K562 (cell line): ENCODE data around the gene METTL25B. TPM values are rescaled to one million over a fixed set of nuclear protein-coding genes. Genes with fewer than 3 reads are reported as not detected.

Source experiments
- ATAC-seq: fragments of 200-7000 bp; cut with Tn5 transposase; 3 replicates; pipeline ENCODE4 v1.9.1; 2020; ENCODE audit warnings: moderate library complexity
- BruUV-seq: library from RNA; stranded (reverse); fragments of 400-500 nt; replicated peaks from 2 replicates; lab custom pipeline; 2021; lab: Mats Ljungman, UMichigan
- CTCF ChIA-PET: fragments of 300-600 bp; formaldehyde crosslinking; extraction: SDS; loops from one replicate; lab custom pipeline; 2021; ENCODE audit warnings: low intra/inter-chr PET ratio; lab: Yijun Ruan, JAX
- POLR2A ChIA-PET: fragments of 300-600, 350-650 bp; sonication (Branson Sonifier 250); formaldehyde crosslinking; extraction: SDS; loops from one replicate; lab custom pipeline; 2021; ENCODE audit warnings: antibody characterized with exemption, inconsistent platforms; lab: Yijun Ruan, JAX
- DNase-seq, 4 experiments: peaks; one replicate each; pipeline versions ENCODE4 v3.0.0 to v3.0.0-alpha.2; 2011 to 2018; ENCODE audit warnings: low spot score in 3 of 4, mixed read lengths in 3 of 4; ENCODE audit errors: extremely low read depth in 1 of 4
- FAIRE-seq: peaks from 2 replicates; lab custom pipeline; 2011; peaks lifted over from hg19 to GRCh38; lab: Jason Lieb, UNC
- H2AFZ ChIP-seq: 2 replicates; pipeline ENCODE4 v1.6.0; 2011; ENCODE audit warnings: low read depth, low read length, control low read depth, inconsistent platforms
- H3K27ac ChIP-seq: fragments of 200-600 bp; 3 replicates; pipeline ENCODE4 v1.8.0; 2011; ENCODE audit warnings: low read depth, mild to moderate bottlenecking, control low read depth, inconsistent platforms, low read length, moderate library complexity, mixed read lengths; ENCODE audit errors: extremely low read depth
- H3K27me3 ChIP-seq, 2 experiments: fragments of 300-600 bp in 1 of 2; 2 replicates in 1 of 2; 3 replicates in 1 of 2; pipeline versions ENCODE4 v1.6.0 to v1.8.0; 2011; ENCODE audit warnings: inconsistent platforms in 2 of 2, low read length in 2 of 2, mild to moderate bottlenecking in 1 of 2, mixed read lengths in 1 of 2, moderate library complexity in 1 of 2; ENCODE audit not compliant: control insufficient read depth in 2 of 2, insufficient read depth in 2 of 2
- H3K36me3 ChIP-seq: fragments of 300-600 bp; 3 replicates; pipeline ENCODE4 v1.8.0; 2011; ENCODE audit warnings: mild to moderate bottlenecking, low read length, inconsistent platforms; ENCODE audit not compliant: control insufficient read depth, insufficient read depth
- H3K4me1 ChIP-seq, 2 experiments: fragments of 200-600 bp in 1 of 2; replicated peaks in 1 of 2; 2 replicates in 1 of 2; 3 replicates in 1 of 2; pipeline versions ENCODE4 v1.5.1 to v1.8.0; 2011; ENCODE audit warnings: inconsistent platforms in 2 of 2, low read length in 2 of 2, mild to moderate bottlenecking in 1 of 2, mixed read lengths in 1 of 2, moderate library complexity in 1 of 2; ENCODE audit not compliant: control insufficient read depth in 2 of 2, insufficient read depth in 2 of 2
- H3K4me2 ChIP-seq: 2 replicates; pipeline ENCODE4 v1.6.1; 2011; ENCODE audit warnings: low read length, control low read depth, inconsistent platforms, mixed read lengths; ENCODE audit not compliant: insufficient read depth
- H3K4me3 ChIP-seq: fragments of 200-600 bp; sonication (generic), shearing (Covaris generic); 2 replicates; pipeline ENCODE4 v1.5.1; 2016; ENCODE audit warnings: control low read depth, inconsistent platforms
- H3K79me2 ChIP-seq: fragments of 200-600 bp; 3 replicates; pipeline ENCODE4 v1.8.0; 2011; ENCODE audit warnings: low read length, inconsistent platforms; ENCODE audit not compliant: control insufficient read depth, insufficient read depth
- H3K9ac ChIP-seq, 2 experiments: 2 replicates each; pipeline versions ENCODE4 v1.6.0 to v1.6.1; 2011; ENCODE audit warnings: low read depth in 2 of 2, low read length in 2 of 2, control low read depth in 1 of 2, inconsistent platforms in 1 of 2, mild to moderate bottlenecking in 1 of 2, mixed read lengths in 1 of 2; ENCODE audit not compliant: insufficient read depth in 1 of 2
- H3K9me1 ChIP-seq: one replicate; pipeline ENCODE4 v1.6.0; 2011; ENCODE audit warnings: inconsistent platforms, mild to moderate bottlenecking, low read length, moderate library complexity; ENCODE audit not compliant: control insufficient read depth, insufficient read depth
- H3K9me3 ChIP-seq: replicated peaks from 2 replicates; pipeline ENCODE4 v1.5.1; 2011; ENCODE audit warnings: low read depth, low read length, inconsistent platforms; ENCODE audit not compliant: control insufficient read depth, insufficient read depth
- H4K20me1 ChIP-seq: replicated peaks from 2 replicates; pipeline ENCODE4 v1.6.1; 2011; ENCODE audit warnings: low read length, inconsistent platforms, mixed read lengths; ENCODE audit not compliant: control insufficient read depth, insufficient read depth
- CTCF ChIP-seq, 3 experiments: IDR thresholded peaks in 2 of 3; conservative IDR thresholded peaks in 1 of 3; 2 replicates each; pipeline ENCODE4 v1.5.1; 2011 to 2012; ENCODE audit warnings: low read length in 3 of 3, mild to moderate bottlenecking in 3 of 3, control low read depth in 2 of 3, improper control_type of control experiment in 1 of 3, inconsistent platforms in 1 of 3, low read depth in 1 of 3, mixed read lengths in 1 of 3, moderate library complexity in 1 of 3; ENCODE audit not compliant: insufficient read depth in 2 of 3
- CXXC5 ChIP-seq: fragments of 250-450 bp; sonication (Bioruptor Pico); IDR thresholded peaks from 2 replicates; pipeline ENCODE4 v1.8.0; 2022; ENCODE audit warnings: inconsistent platforms, mild to moderate bottlenecking, moderate library complexity
- GABPB1 ChIP-seq: sonication (generic); formaldehyde crosslinking; IDR thresholded peaks from 2 replicates; pipeline ENCODE4 v1.8.0; 2022; ENCODE audit warnings: mild to moderate bottlenecking, missing genetic modification reagents
- GTF2E2 ChIP-seq: fragments of 200-800 bp; sonication (Bioruptor generic); IDR thresholded peaks from 2 replicates; pipeline ENCODE4 v1.6.1; 2016; ENCODE audit warnings: missing genetic modification characterization, missing compliant biosample characterization
- HEY1 ChIP-seq: fragments of 250-450 bp; sonication (Bioruptor Pico); IDR thresholded peaks from 2 replicates; pipeline ENCODE4 v1.5.0; 2020; ENCODE audit warnings: mild to moderate bottlenecking, moderate library complexity, borderline replicate concordance
- HOMEZ ChIP-seq: fragments of 250-450 bp; sonication (Bioruptor Pico); IDR thresholded peaks from 2 replicates; pipeline ENCODE4 v1.4.0; 2020; ENCODE audit warnings: mild to moderate bottlenecking, moderate library complexity
- JUN ChIP-seq, 2 experiments: sonication (generic) in 1 of 2; formaldehyde crosslinking in 1 of 2; IDR thresholded peaks; 2 replicates each; pipeline versions ENCODE4 v1.6.1 to v1.8.0; 2012 to 2022; ENCODE audit warnings: borderline replicate concordance in 2 of 2, mild to moderate bottlenecking in 2 of 2, improper control_type of control experiment in 1 of 2, low read depth in 1 of 2, low read length in 1 of 2, missing genetic modification reagents in 1 of 2
- MAZ ChIP-seq, 2 experiments: fragments of 450-650 bp in 1 of 2; sonication (generic) in 1 of 2; formaldehyde crosslinking; IDR thresholded peaks in 1 of 2; conservative IDR thresholded peaks in 1 of 2; 2 replicates each; pipeline versions ENCODE4 v1.4.0 to v1.5.0; 2020; ENCODE audit warnings: mild to moderate bottlenecking in 1 of 2, missing genetic modification reagents in 1 of 2
- NFRKB ChIP-seq: fragments of 450-650 bp; IDR thresholded peaks from 2 replicates; pipeline ENCODE4 v1.6.1; 2016; ENCODE audit warnings: low read depth
- NUFIP1 ChIP-seq: fragments of 450-650 bp; IDR thresholded peaks from 2 replicates; pipeline ENCODE4 v1.6.1; 2018; ENCODE audit not compliant: partially characterized antibody
- RBFOX2 ChIP-seq: fragments of 200-400 bp; formaldehyde crosslinking; IDR thresholded peaks from 2 replicates; pipeline ENCODE4 v1.6.1; 2017; ENCODE audit warnings: low read depth, mild to moderate bottlenecking, low read length, moderate library complexity
- SIN3A ChIP-seq, 2 experiments: fragments of 150-350 bp in 1 of 2; IDR thresholded peaks; 2 replicates each; pipeline ENCODE4 v1.6.1; 2011 to 2016; ENCODE audit warnings: borderline replicate concordance in 2 of 2, low read depth in 2 of 2, low read length in 2 of 2, mild to moderate bottlenecking in 2 of 2, moderate library complexity in 2 of 2; ENCODE audit not compliant: control insufficient read depth in 1 of 2
- ZNF124 ChIP-seq: sonication (generic); formaldehyde crosslinking; IDR thresholded peaks from 2 replicates; pipeline ENCODE4 v1.8.1; 2022; ENCODE audit warnings: missing genetic modification reagents
- ZNF766 ChIP-seq: fragments of 200-800 bp; sonication (Bioruptor generic); conservative IDR thresholded peaks from 2 replicates; pipeline ENCODE4 v1.6.1; 2016; ENCODE audit warnings: missing genetic modification characterization, missing compliant biosample characterization
- WGBS: fragments of 100-300 bp; shearing (Covaris generic); methylation state at CpG from one replicate; pipeline ENCODE4 v1.1.6; 2016; ENCODE audit warnings: low coverage, mixed read lengths; ENCODE audit not compliant: insufficient coverage; ENCODE audit errors: missing lambda C conversion rate; 5-methylcytosine and 5-hydroxymethylcytosine counted together
- in situ Hi-C: fragments of 300-500 bp; cut with MboI; formaldehyde crosslinking; loops from 4 replicates; pipeline ENCODE4 v1.15.0; 2018; ENCODE audit warnings: inconsistent platforms, mixed read lengths
- intact Hi-C: fragments of 100-400 bp; cut with micrococcal nuclease; formaldehyde crosslinking; loops from 2 replicates; pipeline ENCODE4 v1.14.2; 2022
- polyA plus RNA-seq, 8 experiments: library from polyadenylated mRNA; depleted of rRNA in 4 of 8; stranded (reverse) in 5 of 8; unstranded in 3 of 8; fragments of >200 nt; fragmentation: Nextera tagmentation in 2 of 8; fragmentation: Illumina TruSeq in 1 of 8; extraction: Ambion mirVana in 2 of 8; extraction: Trizol in 1 of 8; gene quantifications; 2 replicates each; pipeline versions ENCODE4 v1.2.1 to v1.2.3, GENCODE V29; 2011 to 2014; ENCODE audit warnings: inconsistent platforms in 1 of 8, missing spikeins in 1 of 8
- total RNA-seq, 7 experiments: library from RNA; depleted of rRNA in 6 of 7; stranded (reverse); fragments of >200 nt in 6 of 7; fragmentation: Illumina TruSeq in 2 of 7; extraction: Trizol in 2 of 7; gene quantifications; 2 replicates each; pipeline versions ENCODE4 v1.2.1 to v1.2.3, GENCODE V29; 2011 to 2021; ENCODE audit warnings: low replicate concordance in 1 of 7

Gene METTL25B
- total and polyA plus RNA-seq, 9 of the 15 experiments (the other 6 are each of a cell fraction or from before 2014, with no cell fraction given) = 7.7 to 48.3 (median 33.1) TPM

GRCh38 chr1:156767879-156768604 lies 39.8 kb downstream of the METTL25B start (continued):
- TF ChIP-seq RBFOX2 (peak; percentile 65), GTF2E2 (tag) (peak; percentile 24; the same call in 1 of the 2 replicates)
- TF ChIP-seq, all 486 proteins: peak for 39

- H4K20me1 ChIP-seq = peaks cover 5% of the 10 kb centered on the region; the same call in 1 of the 2 replicates
- H3K9ac ChIP-seq = peak overlapping the region; percentile 91 to 98
- POLR2A ChIA-PET = interaction anchor here (0.9 to 4.9 kb wide), 7 partner anchors 8 to 42 kb away, joined by 3 to 22 read pairs (median 5); partner anchors contain the start of genes HDGF, ISG20L2 and METTL25B
- no peak overlapping the region for H2AFZ ChIP-seq
- FAIRE-seq (no peak), ATAC-seq (no peak), DNase-seq (peak in 1 of 4 experiments; percentile 41)
- peak overlapping the region; percentile 88 for H3K4me3 ChIP-seq
- no peaks in the 10 kb centered on the region for H3K9me3 ChIP-seq
- peak overlapping the region; percentile 96 for H3K4me2 ChIP-seq
- BruUV-seq = no TSS peak
- intact Hi-C loops (no loop called here), in situ Hi-C loops (loop anchor here (5.0 kb wide), 1 partner anchor 41 kb away; the partner anchor contains the start of genes ISG20L2 and METTL25B)
- no peaks in the 10 kb centered on the region for H3K27me3 ChIP-seq
- H3K27ac ChIP-seq = peak overlapping the region; percentile 84
- CTCF ChIA-PET = interaction anchor here (0.6 to 0.7 kb wide), 2 partner anchors 154 to 202 kb away, joined by 3 read pairs; no protein-coding TSS in a partner anchor
- H3K4me1 ChIP-seq = peaks cover 28 to 37% of the 10 kb centered on the region in 2 experiments
- no peaks in the 10 kb centered on the region for H3K9me1 ChIP-seq
- H3K36me3 ChIP-seq = peaks cover 30% of the 10 kb centered on the region
- peaks cover 76% of the 10 kb centered on the region for H3K79me2 ChIP-seq
- under 1% methylated on average over 8 of the region's 8 CpGs for WGBS
- TF ChIP-seq NFRKB = no peak
- TF ChIP-seq NUFIP1 = no peak
- no peak for TF ChIP-seq JUN (IDR thresholded peaks at IDR 0.05; ENCODE audit: borderline replicate concordance, low read depth, low read length)
- no peak for TF ChIP-seq JUN (CRISPR knock-in tag; IDR thresholded peaks at IDR 0.05; ENCODE audit: borderline replicate concordance)
- no peak for TF ChIP-seq HOMEZ (CRISPR knock-in tag)
- 0 out of 2 replicates have a peak, but pooled peaks have one; percentile 48 for TF ChIP-seq ZNF766 (CRISPR knock-in tag)
- no peak for TF ChIP-seq CXXC5 (CRISPR knock-in tag)
- no peak for TF ChIP-seq SIN3A (IDR thresholded peaks at IDR 0.05; ENCODE audit: borderline replicate concordance in 2 of 2, control insufficient read depth in 1 of 2, low read depth in 2 of 2, low read length in 2 of 2)
- 0 out of 2 replicates have a peak, but pooled peaks have one; percentile 25 for TF ChIP-seq GABPB1 (CRISPR knock-in tag)
- 0 out of 4 replicates have a peak, but pooled peaks of 1 of the 2 experiments have one; percentile 26 for TF ChIP-seq MAZ (CRISPR knock-in tag; conservative IDR thresholded peaks at IDR 0.05 in 1 of 2, IDR thresholded peaks at IDR 0.05 in 1 of 2)
- no peak for TF ChIP-seq ZNF124 (CRISPR knock-in tag)
- TF ChIP-seq CTCF (IDR thresholded peaks at IDR 0.05 in 2 of 3, conservative IDR thresholded peaks at IDR 0.05 in 1 of 3; ENCODE audit: insufficient read depth in 2 of 3, low read depth in 1 of 3, low read length in 3 of 3) = no peak
- no peak for TF ChIP-seq HEY1 (CRISPR knock-in tag)
Observed at GRCh38 chr1:156768610-156769295, 40.5 kb downstream of the METTL25B start.
